ENCODE measurements around the gene ATPAF1. TPM values are rescaled to one million over a fixed set of nuclear protein-coding genes. Genes with fewer than 3 reads are reported as not detected.
"Not testable (repeated sequence)": the region's sequence is repeated elsewhere in the genome, so short reads cannot be mapped to it uniquely, and the experiment has no call there.

The ATPAF1 gene
- total and polyA plus RNA-seq, 2 experiments from 2014 or later, result 46.3 to 66.3 TPM

DNA sequence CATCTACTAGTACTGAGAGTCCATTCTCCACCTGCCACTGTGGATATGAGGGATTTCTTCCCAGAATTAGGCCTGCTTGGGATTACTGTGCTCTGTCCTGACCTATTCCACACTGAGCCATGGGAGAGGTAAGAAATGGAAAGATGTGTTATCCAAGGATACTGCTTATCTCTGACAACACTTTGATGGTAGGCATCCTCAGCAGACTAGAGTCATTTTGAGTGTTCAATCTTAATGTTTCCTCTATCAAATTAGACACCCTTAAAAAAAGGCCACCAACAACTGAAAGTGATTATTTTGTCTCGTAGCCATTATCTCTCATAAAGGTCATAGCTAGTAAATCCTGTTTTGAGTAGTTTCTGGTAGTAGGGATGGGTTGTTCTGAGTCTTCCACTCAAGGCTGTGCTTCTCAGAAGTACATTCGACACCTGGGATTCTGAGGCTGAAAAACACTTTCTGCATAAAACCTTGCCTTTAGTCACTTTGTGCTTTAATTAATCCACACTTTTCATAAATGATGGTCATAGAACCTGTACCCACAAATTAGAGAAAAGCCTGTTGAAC lies 8.8 kb downstream of the ATPAF1 start:
- H3K4me1 ChIP-seq (ENCODE audit: insufficient read depth), result no peaks in the 10 kb centered on the region
- no peak overlapping the region for H3K4me2 ChIP-seq (ENCODE audit: unreplicated experiment)
- H3K27me3 ChIP-seq (replicated peaks; ENCODE audit: insufficient read depth), result no peaks in the 10 kb centered on the region
- no peaks in the 10 kb centered on the region for H3F3A ChIP-seq (ENCODE audit: insufficient read depth)
- WGBS, 2 experiments (ENCODE audit: low coverage in 1 of 2, low lambda C conversion rate in 2 of 2, missing lambda C conversion rate in 2 of 2), result 79 to 80% methylated on average over 2 of the region's 2 CpGs
- H3K79me2 ChIP-seq (ENCODE audit: insufficient read depth), result no peaks in the 10 kb centered on the region
- no peaks in the 10 kb centered on the region for H3K9me2 ChIP-seq (ENCODE audit: insufficient read depth)
- H3K4me3 ChIP-seq, result no peak overlapping the region
- DNase-seq, result no peak
- no peak overlapping the region for H3K9ac ChIP-seq
- no peak overlapping the region for H3K27ac ChIP-seq
- in situ Hi-C loops (cut with MboI), result no loop called here
- no peak overlapping the region for H2AFZ ChIP-seq
- no peaks in the 10 kb centered on the region for H4K20me1 ChIP-seq (ENCODE audit: insufficient read depth)
- no peaks in the 10 kb centered on the region for H3K9me3 ChIP-seq (ENCODE audit: low read depth)
- TF ChIP-seq EZH2 (IDR thresholded peaks at IDR 0.05; ENCODE audit: insufficient read depth, poor library complexity, severe bottlenecking), result no peak
- no peak for TF ChIP-seq EZH2phosphoT487 (IDR thresholded peaks at IDR 0.05; ENCODE audit: insufficient read depth, low read depth)
- H3K36me3 ChIP-seq (ENCODE audit: low read depth), result peaks cover 26% of the 10 kb centered on the region

DNA sequence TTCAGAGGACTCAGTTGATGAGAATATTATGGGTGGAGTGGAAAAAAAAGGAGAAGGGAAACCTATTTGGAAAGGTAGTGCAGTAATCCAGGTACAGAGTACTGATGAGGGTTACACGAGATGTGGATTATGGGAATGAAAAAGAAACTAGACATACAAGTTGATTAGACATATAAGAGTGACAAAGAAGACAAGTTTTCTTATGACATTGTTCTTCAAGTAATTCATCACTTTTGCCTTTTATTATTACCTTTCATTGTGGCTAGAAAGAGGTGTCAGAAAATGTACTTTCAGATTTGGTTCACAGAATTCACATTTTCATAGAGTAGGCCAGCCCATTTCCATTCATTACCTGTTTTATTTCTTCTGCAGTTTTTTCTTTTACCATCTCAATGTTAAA lies 10.4 kb downstream of the ATPAF1 start:
- Histone ChIP-seq H2AFZ (no peak overlapping the region), H3K4me3 (no peak overlapping the region), H3K9ac (no peak overlapping the region), H3K79me2 (ENCODE audit: insufficient read depth) (no peaks in the 10 kb centered on the region), H3K36me3 (ENCODE audit: low read depth) (peaks cover 19% of the 10 kb centered on the region), H3K9me2 (ENCODE audit: insufficient read depth) (no peaks in the 10 kb centered on the region), H3K9me3 (ENCODE audit: low read depth) (no peaks in the 10 kb centered on the region), H3K4me1 (ENCODE audit: insufficient read depth) (0 out of 2 replicates have a peak, but pooled peaks cover 8% of the 10 kb centered on the region), H3K4me2 (ENCODE audit: unreplicated experiment) (no peak overlapping the region), H3K27me3 (replicated peaks; ENCODE audit: insufficient read depth) (no peaks in the 10 kb centered on the region), H4K20me1 (ENCODE audit: insufficient read depth) (no peaks in the 10 kb centered on the region), H3F3A (ENCODE audit: insufficient read depth) (peaks cover 7% of the 10 kb centered on the region), H3K27ac (no peak overlapping the region)
- 94 to 100% methylated on average over 1 of the region's 1 CpG for WGBS, 2 experiments (ENCODE audit: low coverage in 1 of 2, low lambda C conversion rate in 2 of 2, missing lambda C conversion rate in 2 of 2)
- TF ChIP-seq EZH2 (IDR thresholded peaks at IDR 0.05; ENCODE audit: insufficient read depth, poor library complexity, severe bottlenecking) (no peak), EZH2phosphoT487 (IDR thresholded peaks at IDR 0.05; ENCODE audit: insufficient read depth, low read depth) (no peak)
- DNase-seq, result no peak
- in situ Hi-C loops (cut with MboI), result no loop called here

DNA sequence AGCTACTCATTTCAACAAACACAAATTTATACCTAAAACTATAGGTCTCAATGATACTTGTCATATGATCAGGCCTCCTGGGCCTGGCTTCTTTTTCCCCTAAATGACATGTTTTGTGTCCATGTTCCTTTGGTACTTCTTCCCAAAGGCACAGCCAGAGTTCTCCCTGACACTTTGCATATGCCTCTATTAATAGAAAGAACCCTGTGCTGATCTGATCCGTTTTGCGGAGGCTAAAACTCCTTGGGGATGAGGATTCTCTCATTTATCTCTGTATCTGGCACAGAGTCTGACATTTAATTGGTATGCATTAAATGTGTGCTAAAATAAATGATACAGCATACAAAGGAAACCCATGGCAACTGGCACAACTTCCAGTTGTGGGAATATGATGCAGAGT lies 11.5 kb downstream of the ATPAF1 start:
- H3K36me3 ChIP-seq (ENCODE audit: low read depth), result peaks cover 19% of the 10 kb centered on the region

DNA sequence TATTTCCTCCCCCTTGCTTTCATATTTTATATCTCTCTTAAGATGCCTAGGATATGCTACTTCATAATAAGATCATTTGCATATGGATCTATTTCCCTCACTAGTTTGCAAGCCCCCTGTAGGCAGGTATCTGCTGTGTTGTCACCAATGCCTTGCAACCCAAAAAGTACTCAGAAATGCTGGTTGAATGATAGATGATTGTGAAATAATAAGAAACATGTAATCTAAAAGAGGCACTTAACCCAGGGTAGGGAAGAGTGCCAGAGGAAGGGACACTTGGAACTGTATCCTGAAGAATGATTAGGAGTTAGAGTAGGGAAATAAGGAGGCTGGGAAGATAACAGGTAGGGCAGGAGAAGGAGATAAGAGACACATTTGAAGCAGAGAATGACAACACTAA lies 12.3 kb downstream of the ATPAF1 start:
- no peaks in the 10 kb centered on the region for H3K9me2 ChIP-seq (ENCODE audit: insufficient read depth)
- H3K9ac ChIP-seq, result no peak overlapping the region
- no peaks in the 10 kb centered on the region for H4K20me1 ChIP-seq (ENCODE audit: insufficient read depth)
- in situ Hi-C loops (cut with MboI), result no loop called here
- no peak overlapping the region for H2AFZ ChIP-seq
- H3K36me3 ChIP-seq (ENCODE audit: low read depth), result peaks cover 19% of the 10 kb centered on the region
- no peaks in the 10 kb centered on the region for H3K27me3 ChIP-seq (replicated peaks; ENCODE audit: insufficient read depth)
- H3K4me1 ChIP-seq (ENCODE audit: insufficient read depth), result 0 out of 2 replicates have a peak, but pooled peaks cover 8% of the 10 kb centered on the region
- peaks cover 7% of the 10 kb centered on the region for H3F3A ChIP-seq (ENCODE audit: insufficient read depth)
- no peaks in the 10 kb centered on the region for H3K9me3 ChIP-seq (ENCODE audit: low read depth)
- TF ChIP-seq EZH2 (IDR thresholded peaks at IDR 0.05; ENCODE audit: insufficient read depth, poor library complexity, severe bottlenecking) (no peak), EZH2phosphoT487 (IDR thresholded peaks at IDR 0.05; ENCODE audit: insufficient read depth, low read depth) (no peak)
- no peak for DNase-seq
- H3K27ac ChIP-seq, result no peak overlapping the region
- no peaks in the 10 kb centered on the region for H3K79me2 ChIP-seq (ENCODE audit: insufficient read depth)
- no peak overlapping the region for H3K4me2 ChIP-seq (ENCODE audit: unreplicated experiment)
- no peak overlapping the region for H3K4me3 ChIP-seq

More for the DNA sequence above, 11.5 kb downstream of the ATPAF1 start:
- Histone ChIP-seq H3K27me3 (replicated peaks; ENCODE audit: insufficient read depth) (no peaks in the 10 kb centered on the region), H3K9me3 (ENCODE audit: low read depth) (no peaks in the 10 kb centered on the region), H3K27ac (no peak overlapping the region), H3K4me3 (no peak overlapping the region), H4K20me1 (ENCODE audit: insufficient read depth) (no peaks in the 10 kb centered on the region), H3K79me2 (ENCODE audit: insufficient read depth) (no peaks in the 10 kb centered on the region), H3F3A (ENCODE audit: insufficient read depth) (peaks cover 7% of the 10 kb centered on the region), H3K9ac (no peak overlapping the region), H3K4me1 (ENCODE audit: insufficient read depth) (0 out of 2 replicates have a peak, but pooled peaks cover 8% of the 10 kb centered on the region), H3K9me2 (ENCODE audit: insufficient read depth) (no peaks in the 10 kb centered on the region), H3K4me2 (ENCODE audit: unreplicated experiment) (no peak overlapping the region), H2AFZ (no peak overlapping the region)
- in situ Hi-C loops (cut with MboI), result no loop called here
- DNase-seq, result no peak
- no peak for TF ChIP-seq EZH2 (IDR thresholded peaks at IDR 0.05; ENCODE audit: insufficient read depth, poor library complexity, severe bottlenecking)
- no peak for TF ChIP-seq EZH2phosphoT487 (IDR thresholded peaks at IDR 0.05; ENCODE audit: insufficient read depth, low read depth)
- WGBS, 2 experiments (ENCODE audit: low coverage in 1 of 2, low lambda C conversion rate in 2 of 2, missing lambda C conversion rate in 2 of 2), result 95 to 100% methylated on average over 2 of the region's 2 CpGs

DNA sequence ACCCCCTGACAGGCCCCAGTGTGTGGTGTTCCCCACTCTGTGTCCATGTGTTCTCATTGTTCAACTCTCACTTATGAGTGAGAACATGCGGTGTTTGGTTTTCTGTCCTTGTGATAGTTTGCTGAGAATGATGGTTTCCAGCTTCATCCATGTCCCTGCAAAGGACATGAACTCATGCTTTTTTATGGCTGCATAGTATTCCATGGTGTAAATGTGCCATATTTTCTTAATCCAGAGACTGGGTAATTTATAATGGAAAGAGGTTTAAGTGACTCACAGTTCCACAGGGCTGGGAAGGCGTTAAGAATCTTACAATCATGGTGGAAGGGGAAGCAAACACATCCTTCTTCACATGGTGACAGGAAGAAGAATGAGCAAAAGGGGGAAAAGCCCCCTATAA lies 13.5 kb downstream of the ATPAF1 start:
- WGBS, 2 experiments (ENCODE audit: low coverage in 1 of 2, low lambda C conversion rate in 2 of 2, missing lambda C conversion rate in 2 of 2), result 96 to 100% methylated on average over 2 of the region's 2 CpGs

More for the DNA sequence above, 13.5 kb downstream of the ATPAF1 start:
- H3K27ac ChIP-seq; H3K9me3 ChIP-seq (ENCODE audit: low read depth); H3K27me3 ChIP-seq (replicated peaks; ENCODE audit: insufficient read depth); H3K4me2 ChIP-seq (ENCODE audit: unreplicated experiment); H3K4me1 ChIP-seq (ENCODE audit: insufficient read depth); H3K9ac ChIP-seq; DNase-seq; H4K20me1 ChIP-seq (ENCODE audit: insufficient read depth); H2AFZ ChIP-seq; H3F3A ChIP-seq (ENCODE audit: insufficient read depth); H3K4me3 ChIP-seq; in situ Hi-C loops (cut with MboI); H3K9me2 ChIP-seq (ENCODE audit: insufficient read depth); H3K79me2 ChIP-seq (ENCODE audit: insufficient read depth): not testable (repeated sequence)
- peaks cover 27% of the 10 kb centered on the region for H3K36me3 ChIP-seq (ENCODE audit: low read depth)

Measured in GM23248 (cell line).